ENCODE results near the gene HDAC9. TPM values are rescaled to one million over a fixed set of nuclear protein-coding genes. Genes with fewer than 3 reads are reported as not detected.

HDAC9 gene
- total and polyA plus RNA-seq, 4 donors = 2.2 to 41.0 (median 4.1) TPM

DNA sequence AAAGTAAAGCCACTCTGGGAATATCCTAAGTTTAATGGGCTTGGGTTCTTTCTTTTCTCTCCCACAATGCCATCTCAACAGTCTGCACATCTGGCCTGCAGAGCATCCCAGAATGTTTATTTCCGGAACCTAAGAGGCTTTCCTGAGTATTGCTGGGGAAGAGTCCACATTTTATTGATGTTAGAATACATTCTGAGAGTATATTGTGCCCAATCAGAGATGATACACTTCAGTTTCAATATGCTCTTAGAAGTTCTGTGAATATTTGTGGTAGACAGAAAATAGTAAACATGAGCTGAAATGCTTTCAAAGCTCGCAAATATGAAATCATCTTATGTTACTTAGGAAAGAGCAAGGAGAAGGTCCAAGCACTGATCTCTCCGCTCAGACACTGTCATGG, 421.3 kb downstream of the HDAC9 start:
- DNase-seq = no peak
- Histone ChIP-seq H3K9ac (ENCODE audit: insufficient read depth in 1 of 2, low read length in 2 of 2) (no peak overlapping the region), H3K4me3 (no peak overlapping the region), H3K27me3 (ENCODE audit: control insufficient read depth in 3 of 3, insufficient read depth in 3 of 3, low read length in 2 of 3) (no peaks in the 10 kb centered on the region), H3K9me3 (ENCODE audit: control insufficient read depth in 4 of 4, insufficient read depth in 3 of 4, low read length in 3 of 4) (no peaks in the 10 kb centered on the region), H3K27ac (ENCODE audit: low read depth in 1 of 2, low read length in 1 of 2) (no peak overlapping the region), H3K36me3 (ENCODE audit: control insufficient read depth in 4 of 4, insufficient read depth in 4 of 4, low read length in 4 of 4) (no peaks in the 10 kb centered on the region), H3K4me1 (ENCODE audit: control insufficient read depth in 5 of 5, insufficient read depth in 5 of 5, low read length in 5 of 5) (no peaks in the 10 kb centered on the region)
- ATAC-seq (ENCODE audit: insufficient read depth, low FRiP score) = no peak
- WGBS, 2 donors = 73 to 90% methylated on average over 3 of the region's 3 CpGs
- no peak for TF ChIP-seq CTCF (IDR thresholded peaks at IDR 0.05; ENCODE audit: control extremely low read depth, extremely low read depth)

- ATAC-seq (ENCODE audit: insufficient read depth, low FRiP score) (no peak), DNase-seq (no peak)
- H3K9ac ChIP-seq (ENCODE audit: insufficient read depth in 1 of 2, low read length in 2 of 2) = no peak overlapping the region
- no peak overlapping the region for H3K27ac ChIP-seq (ENCODE audit: low read depth in 1 of 2, low read length in 1 of 2)
- H3K27me3 ChIP-seq (ENCODE audit: control insufficient read depth in 3 of 3, insufficient read depth in 3 of 3, low read length in 2 of 3) = no peaks in the 10 kb centered on the region
- TF ChIP-seq CTCF (IDR thresholded peaks at IDR 0.05; ENCODE audit: control extremely low read depth, extremely low read depth) = no peak
- no peaks in the 10 kb centered on the region for H3K9me3 ChIP-seq (ENCODE audit: control insufficient read depth in 4 of 4, insufficient read depth in 3 of 4, low read length in 3 of 4)
- 63 to 72% methylated on average over 2 of the region's 2 CpGs for WGBS, 2 donors
- no peaks in the 10 kb centered on the region for H3K4me1 ChIP-seq (ENCODE audit: control insufficient read depth in 5 of 5, insufficient read depth in 5 of 5, low read length in 5 of 5)
- H3K36me3 ChIP-seq (ENCODE audit: control insufficient read depth in 4 of 4, insufficient read depth in 4 of 4, low read length in 4 of 4) = no peaks in the 10 kb centered on the region
- no peak overlapping the region for H3K4me3 ChIP-seq
Observed at GRCh38 chr7:18927134-18927533, 431.6 kb downstream of the HDAC9 start.

- no peaks in the 10 kb centered on the region for H3K27me3 ChIP-seq (ENCODE audit: control insufficient read depth in 3 of 3, insufficient read depth in 3 of 3, low read length in 2 of 3)
- no peak overlapping the region for H3K9ac ChIP-seq (ENCODE audit: insufficient read depth in 1 of 2, low read length in 2 of 2)
- no peaks in the 10 kb centered on the region for H3K9me3 ChIP-seq (ENCODE audit: control insufficient read depth in 4 of 4, insufficient read depth in 3 of 4, low read length in 3 of 4)
- no peaks in the 10 kb centered on the region for H3K36me3 ChIP-seq (ENCODE audit: control insufficient read depth in 4 of 4, insufficient read depth in 4 of 4, low read length in 4 of 4)
- DNase-seq = no peak
- no peak overlapping the region for H3K27ac ChIP-seq (ENCODE audit: low read depth in 1 of 2, low read length in 1 of 2)
- ATAC-seq (ENCODE audit: insufficient read depth, low FRiP score) = no peak
- no peak overlapping the region for H3K4me3 ChIP-seq
- H3K4me1 ChIP-seq (ENCODE audit: control insufficient read depth in 5 of 5, insufficient read depth in 5 of 5, low read length in 5 of 5) = no peaks in the 10 kb centered on the region
- no peak for TF ChIP-seq CTCF (IDR thresholded peaks at IDR 0.05; ENCODE audit: control extremely low read depth, extremely low read depth)
Observed at GRCh38 chr7:18936265-18936664, 440.7 kb downstream of the HDAC9 start.
